H9 (cell line): ENCODE data around the gene VEGFD. TPM values are rescaled to one million over a fixed set of nuclear protein-coding genes. Genes with fewer than 3 reads are reported as not detected.

Experiments used
- DNase-seq: peaks from one replicate; pipeline ENCODE4 v3.0.0-alpha.2; 2017
- H2AFZ ChIP-seq: one replicate; pipeline ENCODE4 v1.6.1; 2013; ENCODE audit warnings: mild to moderate bottlenecking, low read length, control low read depth, moderate library complexity
- H2AK5ac ChIP-seq: 2 replicates; pipeline ENCODE4 v1.6.1; 2013; ENCODE audit warnings: low read length, control low read depth, mixed read lengths; ENCODE audit not compliant: insufficient read length
- H2BK120ac ChIP-seq: one replicate; pipeline ENCODE4 v1.6.1; 2013; ENCODE audit warnings: low read depth, mild to moderate bottlenecking, low read length, control low read depth, inconsistent platforms; ENCODE audit not compliant: poor library complexity, severe bottlenecking
- H2BK12ac ChIP-seq: 2 replicates; pipeline ENCODE4 v1.6.1; 2013; ENCODE audit warnings: low read length, control low read depth, mixed read lengths, low read depth; ENCODE audit not compliant: insufficient read length
- H2BK15ac ChIP-seq: 2 replicates; pipeline ENCODE4 v1.6.1; 2013; ENCODE audit warnings: low read depth, low read length, control low read depth
- H2BK20ac ChIP-seq: one replicate; pipeline ENCODE4 v1.6.1; 2013; ENCODE audit warnings: low read depth, mild to moderate bottlenecking, low read length, control low read depth, inconsistent platforms; ENCODE audit not compliant: poor library complexity, severe bottlenecking
- H2BK5ac ChIP-seq: 2 replicates; pipeline ENCODE4 v1.6.1; 2013; ENCODE audit warnings: low read length, control low read depth, mixed read lengths; ENCODE audit not compliant: insufficient read length
- H3K14ac ChIP-seq: 2 replicates; pipeline ENCODE4 v1.6.1; 2013; ENCODE audit warnings: low read length, control low read depth; ENCODE audit not compliant: insufficient read depth
- H3K18ac ChIP-seq: 2 replicates; pipeline ENCODE4 v1.6.1; 2013; ENCODE audit warnings: low read depth, mild to moderate bottlenecking, mixed read lengths, low read length, control low read depth; ENCODE audit not compliant: insufficient read length
- H3K23ac ChIP-seq: 2 replicates; pipeline ENCODE4 v1.6.1; 2013; ENCODE audit warnings: low read length, control low read depth, mixed read lengths, low read depth; ENCODE audit not compliant: insufficient read length
- H3K23me2 ChIP-seq: 2 replicates; pipeline ENCODE4 v1.6.1; 2013; ENCODE audit warnings: low read depth, mild to moderate bottlenecking, mixed read lengths, low read length, control low read depth; ENCODE audit not compliant: insufficient read length, poor library complexity, severe bottlenecking
- H3K27ac ChIP-seq: 2 replicates; pipeline ENCODE4 v1.5.1; 2013; ENCODE audit warnings: low read length, control low read depth, mixed read lengths, low read depth; ENCODE audit not compliant: insufficient read length
- H3K27me3 ChIP-seq: 2 replicates; pipeline ENCODE4 v1.6.1; 2013; ENCODE audit warnings: low read length, control low read depth, inconsistent platforms; ENCODE audit not compliant: insufficient read depth
- H3K4ac ChIP-seq: 2 replicates; pipeline ENCODE4 v1.6.1; 2013; ENCODE audit warnings: low read depth, mild to moderate bottlenecking, control low read depth, inconsistent platforms, low read length, moderate library complexity
- H3K4me1 ChIP-seq: 2 replicates; pipeline ENCODE4 v1.6.1; 2013; ENCODE audit warnings: low read length, control low read depth, inconsistent platforms; ENCODE audit not compliant: insufficient read depth
- H3K4me2 ChIP-seq: 2 replicates; pipeline ENCODE4 v1.6.1; 2013; ENCODE audit warnings: low read length, control low read depth, mixed read lengths; ENCODE audit not compliant: insufficient read length, insufficient read depth
- H3K56ac ChIP-seq: 2 replicates; pipeline ENCODE4 v1.6.1; 2013; ENCODE audit warnings: low read depth, mild to moderate bottlenecking, mixed read lengths, low read length, control low read depth; ENCODE audit not compliant: insufficient read length
- H3K79me1 ChIP-seq: 2 replicates; pipeline ENCODE4 v1.6.1; 2013; ENCODE audit warnings: low read depth, mild to moderate bottlenecking, moderate library complexity, low read length, control low read depth, inconsistent platforms; ENCODE audit not compliant: insufficient read depth, poor library complexity, severe bottlenecking
- H3K79me2 ChIP-seq: 2 replicates; pipeline ENCODE4 v1.6.1; 2013; ENCODE audit warnings: low read length, control low read depth, inconsistent platforms; ENCODE audit not compliant: insufficient read depth
- H3K9ac ChIP-seq: 2 replicates; pipeline ENCODE4 v1.6.1; 2013; ENCODE audit warnings: low read length, control low read depth, mixed read lengths; ENCODE audit not compliant: insufficient read length; ENCODE audit errors: extremely low read depth
- H3K9me3 ChIP-seq: one replicate; pipeline ENCODE4 v1.6.1; 2013; ENCODE audit warnings: low read depth, low read length, inconsistent platforms; ENCODE audit not compliant: control insufficient read depth
- H3T11ph ChIP-seq: one replicate; pipeline ENCODE4 v1.6.1; 2013; ENCODE audit warnings: mild to moderate bottlenecking, low read length, control low read depth, inconsistent platforms
- H4K20me1 ChIP-seq: one replicate; pipeline ENCODE4 v1.6.1; 2013; ENCODE audit not compliant: control insufficient read depth, insufficient read length, insufficient read depth
- H4K5ac ChIP-seq: 2 replicates; pipeline ENCODE4 v1.6.1; 2013; ENCODE audit warnings: low read depth, mild to moderate bottlenecking, mixed read lengths, low read length, control low read depth; ENCODE audit not compliant: insufficient read length
- H4K8ac ChIP-seq: replicated peaks from 2 replicates; pipeline ENCODE4 v1.6.1; 2013; ENCODE audit warnings: low read length, control low read depth, mixed read lengths, low read depth; ENCODE audit not compliant: insufficient read length
- H4K91ac ChIP-seq: 2 replicates; pipeline ENCODE4 v1.6.1; 2013; ENCODE audit warnings: low read depth, mild to moderate bottlenecking, moderate library complexity, mixed read lengths, low read length, control low read depth; ENCODE audit not compliant: insufficient read length
- H3K27ac Mint-ChIP-seq, 3 experiments: 2 replicates in 2 of 3; 3 replicates in 1 of 3; pipeline ENCODE4 v1.8.0; 2020 to 2021; ENCODE audit warnings: mixed read lengths in 3 of 3, mild to moderate bottlenecking in 1 of 3, moderate library complexity in 1 of 3
- H3K27me3 Mint-ChIP-seq: 2 replicates; pipeline ENCODE4 v1.8.0; 2021; ENCODE audit warnings: low read depth, mild to moderate bottlenecking, moderate library complexity, mixed read lengths
- H3K36me3 Mint-ChIP-seq, 3 experiments: 2 replicates in 2 of 3; 3 replicates in 1 of 3; pipeline ENCODE4 v1.8.0; 2020 to 2021; ENCODE audit warnings: low read depth in 3 of 3, mixed read lengths in 3 of 3; ENCODE audit not compliant: insufficient read depth in 1 of 3
- H3K4me1 Mint-ChIP-seq, 2 experiments: 2 replicates each; pipeline ENCODE4 v1.8.0; 2020; ENCODE audit warnings: mixed read lengths in 2 of 2
- H3K4me3 Mint-ChIP-seq, 2 experiments: 2 replicates in 1 of 2; 3 replicates in 1 of 2; pipeline ENCODE4 v1.8.0; 2020 to 2021; ENCODE audit warnings: mild to moderate bottlenecking in 2 of 2, mixed read lengths in 2 of 2, moderate library complexity in 1 of 2
- H3K9me3 Mint-ChIP-seq, 2 experiments: 2 replicates in 1 of 2; 3 replicates in 1 of 2; pipeline ENCODE4 v1.8.0; 2020; ENCODE audit warnings: mild to moderate bottlenecking in 2 of 2, mixed read lengths in 2 of 2, moderate library complexity in 1 of 2
- WGBS: extraction: QIAGEN DNeasy Blood & Tissue Kit; methylation state at CpG from one replicate; pipeline ENCODE4 v1.1.7; 2013; ENCODE audit warnings: missing lambda C conversion rate, low lambda C conversion rate, mixed read lengths; ENCODE audit not compliant: insufficient read length; ENCODE audit errors: extremely low coverage; 5-methylcytosine and 5-hydroxymethylcytosine counted together
- total RNA-seq: library from RNA; stranded (reverse); gene quantifications from 2 replicates; pipeline ENCODE4 v1.2.1, GENCODE V29; 2021
- TF ChIP-seq, protein P1 (sequence below): fragments of 200-600 bp; sonication (generic); conservative IDR thresholded peaks from 3 replicates; pipeline ENCODE4 v1.8.0; 2021; ENCODE audit warnings: antibody characterized with exemption, mild to moderate bottlenecking

Gene VEGFD
- total RNA-seq, 1 experiment from 2014 or later = 0.11 TPM

DNA sequence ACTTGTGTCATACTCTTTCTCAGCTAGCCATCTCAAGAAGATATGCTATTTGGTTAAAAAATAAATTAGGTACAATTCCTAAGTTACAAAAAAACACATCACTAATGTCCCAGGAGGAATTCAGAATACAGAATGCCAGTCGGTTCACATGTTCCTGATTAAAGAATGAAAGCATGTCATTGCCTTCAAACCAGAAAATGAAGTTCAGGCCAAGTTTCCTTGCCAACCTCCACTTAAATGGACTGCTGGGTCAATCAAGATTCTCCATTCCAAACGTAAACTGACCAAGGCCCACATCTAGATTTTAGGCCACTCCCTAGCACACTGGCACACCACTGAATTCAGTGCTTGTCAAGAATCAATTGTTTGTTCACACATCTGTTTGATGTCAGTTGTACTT is 55.4 kb downstream of the VEGFD start:
- H3K9me3 ChIP-seq = no peaks in the 10 kb centered on the region
- no peak overlapping the region for H3K4me2 ChIP-seq
- peaks cover 0 to 31% (median 13%) of the 10 kb centered on the region in 3 experiments; a peak in 5 of 7 replicates for H3K36me3 Mint-ChIP-seq
- no peak overlapping the region for H2BK20ac ChIP-seq
- no peaks in the 10 kb centered on the region for H3K4me1 ChIP-seq
- H2BK120ac ChIP-seq = no peak overlapping the region
- H3K9ac ChIP-seq = no peak overlapping the region
- no peaks in the 10 kb centered on the region for H3K4me1 Mint-ChIP-seq
- H3K27ac ChIP-seq = no peak overlapping the region
- no peak overlapping the region for H3T11ph ChIP-seq
- H3K79me2 ChIP-seq = no peaks in the 10 kb centered on the region
- WGBS = no CpG with 5 or more reads among the region's 2 CpGs
- H2AFZ ChIP-seq = no peak overlapping the region
- no peak overlapping the region for H3K14ac ChIP-seq
- H3K27me3 Mint-ChIP-seq = no peaks in the 10 kb centered on the region
- no peak overlapping the region for H3K23ac ChIP-seq
- no peak overlapping the region for H3K56ac ChIP-seq
- H4K20me1 ChIP-seq = no peaks in the 10 kb centered on the region
- H4K5ac ChIP-seq = no peak overlapping the region
- H2AK5ac ChIP-seq = no peak overlapping the region
- no peak overlapping the region for H3K18ac ChIP-seq
- H3K9me3 Mint-ChIP-seq = peaks cover 2 to 3% of the 10 kb centered on the region in 2 experiments; a peak in 3 of 5 replicates
- H4K91ac ChIP-seq = no peak overlapping the region
- TF ChIP-seq, protein P1, sequence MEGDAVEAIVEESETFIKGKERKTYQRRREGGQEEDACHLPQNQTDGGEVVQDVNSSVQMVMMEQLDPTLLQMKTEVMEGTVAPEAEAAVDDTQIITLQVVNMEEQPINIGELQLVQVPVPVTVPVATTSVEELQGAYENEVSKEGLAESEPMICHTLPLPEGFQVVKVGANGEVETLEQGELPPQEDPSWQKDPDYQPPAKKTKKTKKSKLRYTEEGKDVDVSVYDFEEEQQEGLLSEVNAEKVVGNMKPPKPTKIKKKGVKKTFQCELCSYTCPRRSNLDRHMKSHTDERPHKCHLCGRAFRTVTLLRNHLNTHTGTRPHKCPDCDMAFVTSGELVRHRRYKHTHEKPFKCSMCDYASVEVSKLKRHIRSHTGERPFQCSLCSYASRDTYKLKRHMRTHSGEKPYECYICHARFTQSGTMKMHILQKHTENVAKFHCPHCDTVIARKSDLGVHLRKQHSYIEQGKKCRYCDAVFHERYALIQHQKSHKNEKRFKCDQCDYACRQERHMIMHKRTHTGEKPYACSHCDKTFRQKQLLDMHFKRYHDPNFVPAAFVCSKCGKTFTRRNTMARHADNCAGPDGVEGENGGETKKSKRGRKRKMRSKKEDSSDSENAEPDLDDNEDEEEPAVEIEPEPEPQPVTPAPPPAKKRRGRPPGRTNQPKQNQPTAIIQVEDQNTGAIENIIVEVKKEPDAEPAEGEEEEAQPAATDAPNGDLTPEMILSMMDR = no peak
- no peak for DNase-seq
- no peak overlapping the region for H2BK5ac ChIP-seq
- H2BK15ac ChIP-seq = no peak overlapping the region
- no peaks in the 10 kb centered on the region for H3K79me1 ChIP-seq
- H4K8ac ChIP-seq = no peak overlapping the region
- no peak overlapping the region for H2BK12ac ChIP-seq
- no peak overlapping the region for H3K4me3 Mint-ChIP-seq
- no peak overlapping the region for H3K27ac Mint-ChIP-seq
- no peaks in the 10 kb centered on the region for H3K23me2 ChIP-seq
- no peak overlapping the region for H3K4ac ChIP-seq
- no peaks in the 10 kb centered on the region for H3K27me3 ChIP-seq
